Measurements from ENCODE around the gene ZNF335. TPM values are rescaled to one million over a fixed set of nuclear protein-coding genes. Genes with fewer than 3 reads are reported as not detected.

Gene ZNF335
- 32.9 and 37.4 TPM in 2 replicates for total RNA-seq (2014; rRNA removed; shearing (Covaris generic))

GRCh38 chr20:45971675-45972499 lies at the start of gene ZNF335:
Gene ZNF335, minus strand, starts transcription at chr20:45972203. Its CDS starts 793 bp downstream, at chr20:45971410.

GRCh38 chr20:45934586-45935415 lies 37.2 kb downstream of the ZNF335 start, which contains the start of gene PCIF1:
Gene PCIF1, plus strand, starts transcription at chr20:45934683. Its CDS starts 4,317 bp downstream, at chr20:45939000.

GRCh38 chr20:45911486-45912343 lies 60.3 kb downstream of the ZNF335 start, which contains the start of gene PLTP:
Gene PLTP, minus strand, starts transcription at chr20:45912155. Its CDS starts 703 bp downstream, at chr20:45911452.

Other genes starting within 250 kb of the ZNF335 start
- gene SPINT4, start 249.9 kb downstream of the ZNF335 start, total RNA-seq (2014; rRNA removed; shearing (Covaris generic)): not detected in 2 replicates
- 0.41 and 1.9 TPM in 2 replicates for gene WFDC3, start 180.3 kb downstream of the ZNF335 start, total RNA-seq (2014; rRNA removed; shearing (Covaris generic))
- 100 and 116 TPM in 2 replicates for gene DNTTIP1, start 180.2 kb downstream of the ZNF335 start, total RNA-seq (2014; rRNA removed; shearing (Covaris generic))
- 200 and 242 TPM in 2 replicates for gene UBE2C, start 159.6 kb downstream of the ZNF335 start, total RNA-seq (2014; rRNA removed; shearing (Covaris generic))
- 1.7 TPM in 1 of 2 replicates, not detected in the other for gene TNNC2, start 144.9 kb downstream of the ZNF335 start, total RNA-seq (2014; rRNA removed; shearing (Covaris generic))
- gene SNX21, start 138.4 kb downstream of the ZNF335 start, total RNA-seq (2014; rRNA removed; shearing (Covaris generic)): 89.4 and 89.5 TPM in 2 replicates
- gene ACOT8, start 114.8 kb downstream of the ZNF335 start, total RNA-seq (2014; rRNA removed; shearing (Covaris generic)): 52.4 and 54.0 TPM in 2 replicates
- gene ZSWIM3, start 114.6 kb downstream of the ZNF335 start, total RNA-seq (2014; rRNA removed; shearing (Covaris generic)): 3.1 and 3.8 TPM in 2 replicates
- 6.6 and 13.4 TPM in 2 replicates for gene ZSWIM1, start 91.0 kb downstream of the ZNF335 start, total RNA-seq (2014; rRNA removed; shearing (Covaris generic))
- 2.6 and 3.1 TPM in 2 replicates for gene SPATA25, start 84.6 kb downstream of the ZNF335 start, total RNA-seq (2014; rRNA removed; shearing (Covaris generic))
- gene NEURL2, start 81.0 kb downstream of the ZNF335 start, total RNA-seq (2014; rRNA removed; shearing (Covaris generic)): 6.0 and 6.7 TPM in 2 replicates
- gene CTSA, start 80.9 kb downstream of the ZNF335 start, total RNA-seq (2014; rRNA removed; shearing (Covaris generic)): 59.4 and 69.5 TPM in 2 replicates
- gene PLTP, start 60.0 kb downstream of the ZNF335 start, total RNA-seq (2014; rRNA removed; shearing (Covaris generic)): 73.1 and 78.4 TPM in 2 replicates
- 13.1 and 14.9 TPM in 2 replicates for gene PCIF1, start 37.5 kb downstream of the ZNF335 start, total RNA-seq (2014; rRNA removed; shearing (Covaris generic))
- 0.11 and 0.21 TPM in 2 replicates for gene MMP9, start 36.7 kb upstream of the ZNF335 start, total RNA-seq (2014; rRNA removed; shearing (Covaris generic))
- gene SLC12A5, start 57.0 kb upstream of the ZNF335 start, total RNA-seq (2014; rRNA removed; shearing (Covaris generic)): not detected in 2 replicates
- gene NCOA5, start 117.8 kb upstream of the ZNF335 start, total RNA-seq (2014; rRNA removed; shearing (Covaris generic)): 20.6 and 21.6 TPM in 2 replicates
- gene CD40, start 146.1 kb upstream of the ZNF335 start, total RNA-seq (2014; rRNA removed; shearing (Covaris generic)): 5.4 and 6.1 TPM in 2 replicates

Measured in A375 (cell line).